Activated CD4-positive, alpha-beta T cell treated with anti-CD3 and anti-CD28 coated beads, Interleukin-2, amount 10 ng/mL, durations not matched to agents 7 days and 5 days (primary cell): ENCODE results near the gene EXOC3L4. TPM values are rescaled to one million over a fixed set of nuclear protein-coding genes. Genes with fewer than 3 reads are reported as not detected.

Experiments used
- CTCF ChIA-PET: fragments of 350-600 bp; sonication (Branson Sonifier 250); formaldehyde crosslinking; loops from one replicate; lab custom pipeline; 2021; ENCODE audit warnings: antibody characterized with exemption; lab: Charles Lee
- POLR2A ChIA-PET: fragments of 350-600 bp; sonication (Branson Sonifier 250); formaldehyde crosslinking; loops from one replicate; lab custom pipeline; 2021; ENCODE audit warnings: antibody characterized with exemption; lab: Charles Lee
- DNase-seq: peaks from one replicate; pipeline ENCODE4 v3.0.0-alpha.2; 2020
- H3K27ac Mint-ChIP-seq: one replicate; pipeline ENCODE4 v1.8.0; 2021; ENCODE audit warnings: mild to moderate bottlenecking, moderate library complexity, mixed read lengths
- H3K27me3 Mint-ChIP-seq: one replicate; pipeline ENCODE4 v1.8.0; 2021; ENCODE audit warnings: mixed read lengths
- H3K36me3 Mint-ChIP-seq: one replicate; pipeline ENCODE4 v1.8.0; 2021; ENCODE audit warnings: low read depth, mixed read lengths
- H3K4me1 Mint-ChIP-seq: one replicate; pipeline ENCODE4 v1.8.0; 2021; ENCODE audit warnings: mixed read lengths
- H3K4me3 Mint-ChIP-seq: one replicate; pipeline ENCODE4 v1.8.0; 2021; ENCODE audit warnings: mild to moderate bottlenecking, moderate library complexity, mixed read lengths
- H3K9me3 Mint-ChIP-seq: one replicate; pipeline ENCODE4 v1.8.0; 2021; ENCODE audit warnings: mixed read lengths
- total RNA-seq, 2 experiments: library from RNA; stranded (reverse); gene quantifications; one replicate each; pipeline ENCODE4 v1.2.3, GENCODE V29; 2021

EXOC3L4 gene
- total RNA-seq, 2 experiments from 2014 or later, result not detected

DNA sequence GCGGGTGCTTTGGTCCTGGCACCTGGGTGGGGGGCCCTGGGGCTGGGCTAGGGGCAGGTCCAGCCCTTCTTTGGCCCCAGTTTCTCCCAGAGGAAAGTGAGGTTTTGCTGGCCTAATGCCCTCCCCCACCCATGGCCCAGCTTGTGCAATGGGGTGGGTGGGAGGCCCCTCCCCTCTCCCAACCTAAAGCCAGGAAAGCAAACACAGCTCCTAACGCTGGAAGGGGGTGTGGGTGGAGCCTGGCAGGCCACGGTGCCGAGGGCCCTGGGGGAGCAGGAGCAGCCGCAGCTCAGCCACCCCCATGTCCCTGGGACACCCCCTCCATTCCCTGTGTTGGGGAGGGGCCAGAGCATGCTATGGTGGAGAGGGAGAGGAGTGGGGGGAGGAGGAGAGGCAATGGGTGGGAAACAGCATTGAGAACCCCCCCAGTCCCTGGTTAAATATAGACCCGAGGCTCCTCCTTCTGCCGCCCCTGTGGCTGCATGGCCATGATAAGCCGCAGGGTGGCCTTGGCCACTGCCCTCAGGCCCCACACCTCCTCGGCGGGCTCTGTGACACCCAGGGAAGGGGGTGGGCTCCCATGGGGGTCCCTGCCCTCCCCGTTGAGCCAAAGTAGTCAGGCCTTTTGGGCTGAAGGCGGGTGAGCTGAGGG, 4.7 kb downstream of the EXOC3L4 start:
- Mint-ChIP-seq H3K27ac (no peak overlapping the region), H3K27me3 (peaks cover 21% of the 10 kb centered on the region), H3K9me3 (no peaks in the 10 kb centered on the region), H3K4me1 (peaks cover 2% of the 10 kb centered on the region), H3K36me3 (no peaks in the 10 kb centered on the region), H3K4me3 (no peak overlapping the region)
- ChIA-PET CTCF (no interaction called here), POLR2A (no interaction called here)
- DNase-seq, result no peak

GRCh38 chr14:103099733-103100280, 5.3 kb downstream of the EXOC3L4 start:
- Mint-ChIP-seq H3K27me3 (peaks cover 23% of the 10 kb centered on the region), H3K4me3 (no peak overlapping the region), H3K4me1 (peaks cover 2% of the 10 kb centered on the region), H3K36me3 (no peaks in the 10 kb centered on the region), H3K27ac (no peak overlapping the region), H3K9me3 (no peaks in the 10 kb centered on the region)
- no peak for DNase-seq
- POLR2A ChIA-PET, result no interaction called here
- CTCF ChIA-PET, result no interaction called here

DNA sequence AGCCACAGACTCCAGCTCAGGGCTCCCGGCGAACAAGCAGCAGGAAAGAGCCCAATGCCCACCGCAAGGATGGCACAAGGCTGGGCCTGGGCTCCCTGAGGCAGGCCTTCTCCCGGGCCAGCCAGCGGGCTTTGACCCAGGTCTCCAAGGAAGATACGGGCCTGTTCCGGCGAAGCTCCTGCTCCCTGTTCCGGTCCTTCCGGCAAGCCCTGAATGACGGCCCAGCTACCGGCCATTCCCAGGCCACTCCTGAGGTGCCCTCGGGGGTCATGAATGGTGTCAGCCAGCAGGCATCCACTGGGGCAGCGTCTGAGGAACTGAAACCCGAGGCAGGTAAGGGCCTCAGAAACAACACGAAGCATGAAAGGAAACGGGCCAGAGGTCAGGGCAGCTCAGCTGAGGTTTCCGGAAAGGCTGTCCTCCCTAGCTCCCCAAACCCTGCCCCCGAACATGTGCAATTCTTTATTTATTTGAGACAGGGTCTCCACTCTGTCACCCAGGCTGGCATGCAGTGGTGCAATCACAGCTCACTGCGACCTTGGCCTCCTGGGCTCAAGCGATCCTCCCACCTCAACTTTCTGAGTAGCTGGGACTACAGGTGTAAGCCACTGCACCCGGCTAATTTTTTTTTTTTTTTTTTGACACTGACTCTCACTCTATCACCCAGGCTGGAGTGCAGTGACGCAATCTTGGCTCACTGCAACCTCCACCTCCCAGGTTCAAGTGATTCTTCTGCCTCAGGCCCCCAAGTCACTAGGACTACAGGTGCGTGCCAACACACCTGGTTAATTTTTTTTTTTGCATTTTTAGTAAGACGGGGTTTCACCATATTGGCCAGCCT, 6.0 kb downstream of the EXOC3L4 start:
- H3K36me3 Mint-ChIP-seq, result no peaks in the 10 kb centered on the region
- H3K9me3 Mint-ChIP-seq, result no peaks in the 10 kb centered on the region
- no peak overlapping the region for H3K4me3 Mint-ChIP-seq
- POLR2A ChIA-PET, result no interaction called here
- peaks cover 4% of the 10 kb centered on the region for H3K4me1 Mint-ChIP-seq
- no peak overlapping the region for H3K27ac Mint-ChIP-seq
- peaks cover 27% of the 10 kb centered on the region for H3K27me3 Mint-ChIP-seq
- no peak for DNase-seq
- CTCF ChIA-PET, result interaction anchor here (0.6 kb wide), 1 partner anchor 194 kb away, joined by 4 read pairs; no protein-coding TSS in a partner anchor

GRCh38 chr14:103101257-103101962, 6.9 kb downstream of the EXOC3L4 start:
- DNase-seq, result no peak
- POLR2A ChIA-PET, result no interaction called here
- no peaks in the 10 kb centered on the region for H3K36me3 Mint-ChIP-seq
- H3K9me3 Mint-ChIP-seq, result no peaks in the 10 kb centered on the region
- CTCF ChIA-PET, result no interaction called here
- H3K27ac Mint-ChIP-seq, result no peak overlapping the region
- H3K27me3 Mint-ChIP-seq, result peaks cover 31% of the 10 kb centered on the region
- no peak overlapping the region for H3K4me3 Mint-ChIP-seq
- H3K4me1 Mint-ChIP-seq, result peaks cover 4% of the 10 kb centered on the region

GRCh38 chr14:103101963-103102688, 7.6 kb downstream of the EXOC3L4 start:
- POLR2A ChIA-PET, result no interaction called here
- Mint-ChIP-seq H3K4me3 (no peak overlapping the region), H3K27me3 (peaks cover 31% of the 10 kb centered on the region), H3K27ac (no peak overlapping the region), H3K36me3 (no peaks in the 10 kb centered on the region), H3K9me3 (no peaks in the 10 kb centered on the region), H3K4me1 (peaks cover 4% of the 10 kb centered on the region)
- CTCF ChIA-PET, result interaction anchor here (1.1 kb wide), 1 partner anchor 23 kb away, joined by 3 read pairs; no protein-coding TSS in a partner anchor
- DNase-seq, result no peak

DNA sequence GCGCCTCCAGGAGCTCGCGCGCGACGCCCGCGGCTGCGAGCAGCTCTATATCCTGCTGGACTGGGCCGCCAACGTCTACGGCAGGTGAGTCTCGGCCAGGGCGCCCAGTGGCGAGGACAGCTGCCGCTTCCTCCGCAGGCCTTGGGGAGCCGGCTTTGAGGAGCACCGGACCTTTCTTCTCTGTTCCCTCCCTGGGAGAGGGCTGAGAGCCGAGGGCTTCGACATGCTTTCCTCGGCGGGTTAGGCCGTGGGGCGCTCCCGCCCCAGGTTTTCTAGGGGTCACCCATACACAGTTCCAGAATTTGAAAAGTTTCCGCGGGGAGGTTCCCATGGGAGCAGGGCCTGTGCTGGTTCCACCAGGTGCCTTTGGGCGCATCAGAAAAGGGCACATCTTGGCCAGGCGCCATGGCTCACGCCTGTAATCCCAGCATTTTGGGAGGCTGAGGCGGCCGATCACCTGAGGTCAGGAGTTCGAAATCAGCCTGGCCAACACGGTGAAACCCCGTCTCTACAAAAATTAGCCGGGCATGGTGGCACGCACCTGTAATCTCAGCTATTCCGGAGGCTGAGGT, 8.2 kb downstream of the EXOC3L4 start:
- Mint-ChIP-seq H3K27me3 (peaks cover 31% of the 10 kb centered on the region), H3K36me3 (no peaks in the 10 kb centered on the region), H3K4me1 (peaks cover 4% of the 10 kb centered on the region), H3K27ac (no peak overlapping the region), H3K9me3 (no peaks in the 10 kb centered on the region), H3K4me3 (no peak overlapping the region)
- ChIA-PET CTCF (interaction anchor here (1.1 kb wide), 1 partner anchor 24 kb away, joined by 3 read pairs; no protein-coding TSS in a partner anchor), POLR2A (no interaction called here)
- DNase-seq, result no peak

- Mint-ChIP-seq H3K27me3 (peaks cover 31% of the 10 kb centered on the region), H3K27ac (no peak overlapping the region), H3K9me3 (no peaks in the 10 kb centered on the region), H3K4me1 (peaks cover 4% of the 10 kb centered on the region), H3K36me3 (no peaks in the 10 kb centered on the region), H3K4me3 (no peak overlapping the region)
- POLR2A ChIA-PET, result no interaction called here
- CTCF ChIA-PET, result interaction anchor here (0.9 to 2.3 kb wide), 4 partner anchors 12 to 284 kb away, joined by 3 to 17 read pairs (median 4); no protein-coding TSS in a partner anchor
- no peak for DNase-seq
Observed at GRCh38 chr14:103103461-103104388, 9.2 kb downstream of the EXOC3L4 start.

DNA sequence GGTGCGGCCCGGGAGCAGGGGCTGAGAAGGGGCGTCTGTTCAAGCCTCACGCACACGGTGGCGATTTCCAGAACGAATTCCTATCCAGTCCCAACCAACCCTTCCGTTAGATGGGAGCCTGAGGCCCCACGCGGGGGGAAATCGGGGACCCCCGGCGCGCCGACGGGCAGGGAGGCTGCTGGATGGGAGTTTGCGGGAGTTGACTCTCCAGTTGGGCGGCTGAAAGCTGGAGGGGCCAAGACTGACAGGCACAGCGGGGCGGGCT, 9.8 kb downstream of the EXOC3L4 start:
- no peaks in the 10 kb centered on the region for H3K9me3 Mint-ChIP-seq
- peaks cover 31% of the 10 kb centered on the region for H3K27me3 Mint-ChIP-seq
- ChIA-PET POLR2A (no interaction called here), CTCF (interaction anchor here (0.6 to 2.3 kb wide), 22 partner anchors 8 to 458 kb away, joined by 3 to 17 read pairs (median 4); partner anchors contain the start of genes EXOC3L4 and LBHD2)
- no peak for DNase-seq
- H3K36me3 Mint-ChIP-seq, result no peaks in the 10 kb centered on the region
- no peak overlapping the region for H3K27ac Mint-ChIP-seq
- H3K4me3 Mint-ChIP-seq, result no peak overlapping the region
- peaks cover 4% of the 10 kb centered on the region for H3K4me1 Mint-ChIP-seq

GRCh38 chr14:103104654-103105452, 10.3 kb downstream of the EXOC3L4 start:
- H3K27me3 Mint-ChIP-seq, result peaks cover 31% of the 10 kb centered on the region
- peaks cover 4% of the 10 kb centered on the region for H3K4me1 Mint-ChIP-seq
- H3K27ac Mint-ChIP-seq, result no peak overlapping the region
- DNase-seq, result peak; percentile 70
- no peaks in the 10 kb centered on the region for H3K9me3 Mint-ChIP-seq
- no peak overlapping the region for H3K4me3 Mint-ChIP-seq
- H3K36me3 Mint-ChIP-seq, result no peaks in the 10 kb centered on the region
- CTCF ChIA-PET, result interaction anchor here (0.6 to 2.3 kb wide), 27 partner anchors 8 to 457 kb away, joined by 3 to 17 read pairs (median 4); partner anchors contain the start of genes EXOC3L4 and LBHD2
- POLR2A ChIA-PET, result no interaction called here

DNA sequence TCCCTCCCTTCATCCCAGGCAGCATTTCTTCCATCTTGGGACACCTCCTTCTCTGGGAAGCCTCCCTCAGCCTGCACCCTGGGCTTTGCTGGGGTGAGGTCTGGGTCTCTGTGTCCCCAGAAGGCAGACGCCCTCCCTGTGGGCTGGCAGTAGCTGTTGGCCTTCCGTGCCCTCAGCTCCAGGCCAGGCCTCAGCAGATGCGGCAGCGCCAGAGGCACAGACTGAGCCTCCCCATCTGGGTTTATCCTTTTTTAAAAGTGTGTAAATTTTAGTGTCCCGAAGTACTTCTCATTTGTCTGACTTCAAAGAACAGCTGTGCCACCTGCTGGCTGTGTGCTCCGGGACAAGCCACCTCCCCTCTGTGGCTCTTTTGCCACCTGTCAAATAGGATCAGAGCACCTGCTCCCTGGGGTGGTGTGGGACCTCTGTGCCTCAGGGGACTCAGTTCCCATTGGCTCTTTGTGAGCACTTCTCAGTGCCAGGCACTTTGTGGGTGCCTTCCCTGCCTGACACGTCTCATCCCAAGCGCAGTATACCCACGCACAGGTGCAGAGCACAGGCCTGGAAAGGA, 11.1 kb downstream of the EXOC3L4 start:
- no peaks in the 10 kb centered on the region for H3K36me3 Mint-ChIP-seq
- H3K9me3 Mint-ChIP-seq, result no peaks in the 10 kb centered on the region
- H3K27me3 Mint-ChIP-seq, result peaks cover 31% of the 10 kb centered on the region
- ChIA-PET POLR2A (no interaction called here), CTCF (interaction anchor here (0.6 to 2.3 kb wide), 17 partner anchors 7 to 287 kb away, joined by 3 to 17 read pairs (median 4); partner anchors contain the start of gene EXOC3L4)
- peak; percentile 30 for DNase-seq
- H3K27ac Mint-ChIP-seq, result no peak overlapping the region
- H3K4me1 Mint-ChIP-seq, result peaks cover 4% of the 10 kb centered on the region
- H3K4me3 Mint-ChIP-seq, result no peak overlapping the region
